ENCODE results near the gene LYVE1.

DNA sequence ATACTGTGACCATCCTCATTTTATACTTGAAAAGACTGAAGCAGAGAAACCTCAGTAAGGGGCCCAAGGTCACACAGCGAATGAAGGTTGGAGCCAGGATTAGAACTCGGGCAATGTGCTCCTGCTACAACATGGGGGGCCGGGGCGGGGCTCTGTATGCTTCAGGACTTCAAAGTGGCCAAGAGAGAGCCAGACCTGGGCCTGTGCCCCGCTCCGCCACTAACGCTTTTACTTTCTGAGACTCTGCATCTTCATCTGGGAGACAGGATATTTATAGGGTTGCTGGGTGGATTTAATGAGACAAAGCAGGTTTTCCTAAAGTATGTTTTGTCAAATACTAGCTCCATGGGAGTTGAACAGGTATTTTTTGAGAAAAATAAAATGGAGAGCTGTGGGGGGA, 33.9 kb upstream of the LYVE1 start:
- TF ChIP-seq CTCF (conservative IDR thresholded peaks at IDR 0.05) (no peak), EZH2 (IDR thresholded peaks at IDR 0.05; ENCODE audit: low read depth) (no peak)
